ENCODE measurements around the gene SOX8.

SOX8 gene

GRCh38 chr16:947255-947921 is 34.2 kb upstream of the SOX8 start:
- TF ChIP-seq GATA3 (IDR thresholded peaks at IDR 0.05; ENCODE audit: low read depth, low read length) (no peak), GATA2 (IDR thresholded peaks at IDR 0.05; ENCODE audit: low read depth, low read length) (no peak)

- no peak for TF ChIP-seq GATA3 (IDR thresholded peaks at IDR 0.05; ENCODE audit: low read depth, low read length)
- no peak for TF ChIP-seq GATA2 (IDR thresholded peaks at IDR 0.05; ENCODE audit: low read depth, low read length)
These were observed 29.8 kb upstream of the SOX8 start for GRCh38 chr16:951660-952301.

GRCh38 chr16:952321-952720 is 29.2 kb upstream of the SOX8 start:
- no peak for TF ChIP-seq GATA2 (IDR thresholded peaks at IDR 0.05; ENCODE audit: low read depth, low read length)
- TF ChIP-seq GATA3 (IDR thresholded peaks at IDR 0.05; ENCODE audit: low read depth, low read length) = no peak

- TF ChIP-seq GATA3 (IDR thresholded peaks at IDR 0.05; ENCODE audit: low read depth, low read length) (no peak), GATA2 (IDR thresholded peaks at IDR 0.05; ENCODE audit: low read depth, low read length) (no peak)
These were observed 22.1 kb upstream of the SOX8 start for GRCh38 chr16:959232-960040.

GRCh38 chr16:962366-962765 is 19.2 kb upstream of the SOX8 start:
- TF ChIP-seq GATA2 (IDR thresholded peaks at IDR 0.05; ENCODE audit: low read depth, low read length) (no peak), GATA3 (IDR thresholded peaks at IDR 0.05; ENCODE audit: low read depth, low read length) (no peak)

- TF ChIP-seq GATA3 (IDR thresholded peaks at IDR 0.05; ENCODE audit: low read depth, low read length) (no peak), GATA2 (IDR thresholded peaks at IDR 0.05; ENCODE audit: low read depth, low read length) (no peak)
These were observed 18.4 kb upstream of the SOX8 start for GRCh38 chr16:962901-963814.

- TF ChIP-seq GATA2 (IDR thresholded peaks at IDR 0.05; ENCODE audit: low read depth, low read length) (no peak), GATA3 (IDR thresholded peaks at IDR 0.05; ENCODE audit: low read depth, low read length) (no peak)
These were observed 17.7 kb upstream of the SOX8 start for GRCh38 chr16:963913-964312.

GRCh38 chr16:964356-965035 is 17.1 kb upstream of the SOX8 start:
- no peak for TF ChIP-seq GATA2 (IDR thresholded peaks at IDR 0.05; ENCODE audit: low read depth, low read length)
- TF ChIP-seq GATA3 (IDR thresholded peaks at IDR 0.05; ENCODE audit: low read depth, low read length) = no peak

- TF ChIP-seq GATA3 (IDR thresholded peaks at IDR 0.05; ENCODE audit: low read depth, low read length) (no peak), GATA2 (IDR thresholded peaks at IDR 0.05; ENCODE audit: low read depth, low read length) (no peak)
These were observed 16.6 kb upstream of the SOX8 start for GRCh38 chr16:965036-965395.

- no peak for TF ChIP-seq GATA3 (IDR thresholded peaks at IDR 0.05; ENCODE audit: low read depth, low read length)
- no peak for TF ChIP-seq GATA2 (IDR thresholded peaks at IDR 0.05; ENCODE audit: low read depth, low read length)
These were observed 16.1 kb upstream of the SOX8 start for GRCh38 chr16:965487-965886.

GRCh38 chr16:966035-966434 is 15.5 kb upstream of the SOX8 start:
- TF ChIP-seq GATA2 (IDR thresholded peaks at IDR 0.05; ENCODE audit: low read depth, low read length) (no peak), GATA3 (IDR thresholded peaks at IDR 0.05; ENCODE audit: low read depth, low read length) (no peak)

GRCh38 chr16:966505-966904 is 15.1 kb upstream of the SOX8 start:
- TF ChIP-seq GATA2 (IDR thresholded peaks at IDR 0.05; ENCODE audit: low read depth, low read length) = no peak
- no peak for TF ChIP-seq GATA3 (IDR thresholded peaks at IDR 0.05; ENCODE audit: low read depth, low read length)

- no peak for TF ChIP-seq GATA2 (IDR thresholded peaks at IDR 0.05; ENCODE audit: low read depth, low read length)
- TF ChIP-seq GATA3 (IDR thresholded peaks at IDR 0.05; ENCODE audit: low read depth, low read length) = no peak
These were observed 14.5 kb upstream of the SOX8 start for GRCh38 chr16:967077-967541.
